ENCODE measurements around the gene ING5.

The ING5 gene

DNA sequence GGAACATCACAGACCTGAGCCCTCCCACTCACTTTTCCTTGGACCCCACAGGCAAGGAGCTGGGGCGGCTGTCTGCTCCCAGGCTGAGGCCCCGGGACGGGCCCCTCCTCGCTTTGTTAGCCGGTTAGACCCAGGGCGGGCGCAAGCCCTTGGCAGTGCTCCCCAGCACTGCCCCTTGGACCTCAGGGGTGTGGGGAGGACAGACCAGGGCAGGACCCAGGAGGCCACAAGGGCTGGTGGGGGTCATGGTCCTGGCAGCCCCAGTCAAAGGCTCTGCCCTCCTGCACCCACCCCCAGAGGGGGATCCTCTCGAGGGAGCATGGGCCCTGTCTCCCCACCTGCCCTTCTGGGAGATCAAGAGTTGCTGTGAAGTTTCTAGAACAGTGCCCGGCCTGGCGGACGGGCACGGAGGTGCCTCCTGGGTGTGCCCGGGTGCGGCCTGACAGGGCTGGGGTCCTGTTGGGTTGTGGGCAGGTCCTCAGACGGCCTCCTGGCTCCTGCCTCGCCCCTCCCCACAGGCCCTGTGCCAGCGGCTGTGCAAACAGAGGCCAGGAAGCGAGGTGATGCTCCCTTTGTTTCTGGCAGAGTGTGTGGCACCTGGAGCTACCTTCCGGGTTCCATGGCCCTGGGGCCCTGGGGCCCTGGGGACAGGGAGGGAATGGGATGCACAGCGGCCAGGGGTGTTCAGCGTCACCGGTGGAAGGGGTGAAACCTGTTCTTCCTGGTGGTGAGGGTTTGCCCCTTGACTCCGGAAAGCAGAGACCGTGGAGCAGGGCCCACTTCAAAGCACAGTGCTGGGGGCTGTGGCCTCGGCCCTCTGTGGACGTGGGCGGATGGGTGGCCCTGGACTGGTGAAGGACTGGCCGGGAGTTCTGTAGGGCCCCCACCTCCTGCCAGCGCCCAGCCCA lies 71.9 kb downstream of the ING5 start:
- DNase-seq (ENCODE audit: insufficient read length, low spot score) (no peak), FAIRE-seq (no peak)
- TF ChIP-seq, protein P1, sequence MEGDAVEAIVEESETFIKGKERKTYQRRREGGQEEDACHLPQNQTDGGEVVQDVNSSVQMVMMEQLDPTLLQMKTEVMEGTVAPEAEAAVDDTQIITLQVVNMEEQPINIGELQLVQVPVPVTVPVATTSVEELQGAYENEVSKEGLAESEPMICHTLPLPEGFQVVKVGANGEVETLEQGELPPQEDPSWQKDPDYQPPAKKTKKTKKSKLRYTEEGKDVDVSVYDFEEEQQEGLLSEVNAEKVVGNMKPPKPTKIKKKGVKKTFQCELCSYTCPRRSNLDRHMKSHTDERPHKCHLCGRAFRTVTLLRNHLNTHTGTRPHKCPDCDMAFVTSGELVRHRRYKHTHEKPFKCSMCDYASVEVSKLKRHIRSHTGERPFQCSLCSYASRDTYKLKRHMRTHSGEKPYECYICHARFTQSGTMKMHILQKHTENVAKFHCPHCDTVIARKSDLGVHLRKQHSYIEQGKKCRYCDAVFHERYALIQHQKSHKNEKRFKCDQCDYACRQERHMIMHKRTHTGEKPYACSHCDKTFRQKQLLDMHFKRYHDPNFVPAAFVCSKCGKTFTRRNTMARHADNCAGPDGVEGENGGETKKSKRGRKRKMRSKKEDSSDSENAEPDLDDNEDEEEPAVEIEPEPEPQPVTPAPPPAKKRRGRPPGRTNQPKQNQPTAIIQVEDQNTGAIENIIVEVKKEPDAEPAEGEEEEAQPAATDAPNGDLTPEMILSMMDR (IDR thresholded peaks at IDR 0.05; ENCODE audit: insufficient read depth, missing control alignments) = no peak

DNA sequence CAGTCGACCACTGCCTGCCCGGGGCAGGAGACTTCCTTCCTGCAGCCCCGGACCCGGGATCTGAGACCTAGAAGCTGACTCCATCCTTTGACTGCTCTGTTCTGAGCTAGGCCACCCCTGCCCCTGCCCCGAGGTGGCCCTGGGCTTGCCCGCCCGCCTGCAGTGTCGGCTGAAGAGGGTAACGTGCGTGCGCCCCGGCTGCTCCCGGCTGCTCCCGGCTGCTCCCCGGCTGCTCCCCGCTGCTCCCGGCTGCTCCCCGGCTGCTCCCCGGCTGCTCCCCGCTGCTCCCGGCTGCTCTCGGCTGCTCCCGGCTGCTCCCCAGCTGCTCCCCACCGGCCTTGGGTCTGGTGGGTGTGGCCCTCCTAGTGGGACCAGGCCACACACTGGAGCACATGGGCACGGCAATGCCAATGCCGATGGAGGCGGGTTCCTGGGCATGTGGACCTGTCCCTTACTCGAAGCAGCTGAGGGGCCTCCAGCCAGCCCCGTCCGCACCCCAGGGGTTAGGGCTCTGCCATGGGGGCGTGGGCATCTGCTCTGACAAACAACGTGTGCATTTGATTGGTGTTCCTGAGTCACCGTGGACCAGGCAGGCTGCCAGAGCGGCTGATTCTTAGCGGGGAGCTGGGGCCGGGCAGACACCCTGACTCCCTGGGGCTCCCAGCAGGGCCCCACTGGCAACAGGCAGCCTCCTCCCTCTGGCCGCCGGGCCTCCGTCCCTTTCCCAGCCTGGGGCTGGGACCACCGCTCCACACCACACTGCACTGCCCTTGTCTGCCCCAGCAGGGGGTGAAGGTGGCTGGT lies 72.8 kb downstream of the ING5 start:
- no peak for FAIRE-seq
- TF ChIP-seq, protein P1 (IDR thresholded peaks at IDR 0.05; ENCODE audit: insufficient read depth, missing control alignments) = no peak
- no peak for DNase-seq (ENCODE audit: insufficient read length, low spot score)

DNA sequence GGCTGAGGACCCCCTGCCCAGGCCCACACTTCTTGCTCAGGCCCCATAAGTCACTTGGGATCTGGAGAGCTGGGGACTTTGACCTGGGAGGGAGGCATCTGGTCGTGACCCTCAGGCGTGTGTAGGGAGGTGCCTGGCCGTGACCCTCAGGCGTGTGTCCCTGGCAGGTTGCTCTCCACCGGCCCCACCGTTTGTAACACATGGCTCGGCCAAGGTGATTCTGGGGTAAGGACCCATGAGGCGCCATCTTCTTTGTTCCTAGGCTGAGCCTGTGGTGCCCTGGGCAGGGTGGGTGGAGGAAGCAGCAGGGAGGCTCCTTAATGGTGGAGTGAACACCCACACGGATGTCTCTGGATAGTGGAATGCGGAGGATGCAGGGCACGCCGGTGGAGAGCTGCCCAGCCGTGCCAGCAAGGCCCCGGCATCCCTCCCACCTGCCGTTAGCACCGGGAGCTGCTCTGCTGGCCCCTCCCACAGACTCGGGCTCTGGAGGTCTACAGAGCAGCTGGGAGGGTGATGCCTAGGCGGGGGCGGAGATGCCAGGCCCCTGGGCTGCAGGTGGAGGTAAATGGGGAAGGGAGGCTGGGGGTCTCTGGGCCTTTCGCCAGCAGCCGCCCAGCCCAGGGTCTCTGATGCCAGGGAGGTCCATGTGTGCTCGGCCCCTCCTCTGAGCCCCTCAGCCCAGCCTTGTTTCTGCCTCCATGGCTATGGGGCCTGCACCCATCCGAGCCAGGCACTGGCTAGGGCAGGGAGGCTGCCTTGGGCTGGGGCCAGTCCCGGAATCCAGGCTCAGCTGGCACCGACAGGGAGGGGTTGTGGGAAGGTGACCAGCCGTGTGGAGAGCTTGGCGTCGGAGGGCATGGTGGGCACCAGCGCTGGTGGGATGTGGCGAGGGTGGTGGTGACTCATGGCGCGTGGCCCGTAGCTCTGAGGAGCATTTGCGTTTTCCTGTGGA lies 73.7 kb downstream of the ING5 start:
- FAIRE-seq (no peak), DNase-seq (ENCODE audit: insufficient read length, low spot score) (peak; percentile 10)
- TF ChIP-seq, protein P1 (IDR thresholded peaks at IDR 0.05; ENCODE audit: insufficient read depth, missing control alignments) = no peak

DNA sequence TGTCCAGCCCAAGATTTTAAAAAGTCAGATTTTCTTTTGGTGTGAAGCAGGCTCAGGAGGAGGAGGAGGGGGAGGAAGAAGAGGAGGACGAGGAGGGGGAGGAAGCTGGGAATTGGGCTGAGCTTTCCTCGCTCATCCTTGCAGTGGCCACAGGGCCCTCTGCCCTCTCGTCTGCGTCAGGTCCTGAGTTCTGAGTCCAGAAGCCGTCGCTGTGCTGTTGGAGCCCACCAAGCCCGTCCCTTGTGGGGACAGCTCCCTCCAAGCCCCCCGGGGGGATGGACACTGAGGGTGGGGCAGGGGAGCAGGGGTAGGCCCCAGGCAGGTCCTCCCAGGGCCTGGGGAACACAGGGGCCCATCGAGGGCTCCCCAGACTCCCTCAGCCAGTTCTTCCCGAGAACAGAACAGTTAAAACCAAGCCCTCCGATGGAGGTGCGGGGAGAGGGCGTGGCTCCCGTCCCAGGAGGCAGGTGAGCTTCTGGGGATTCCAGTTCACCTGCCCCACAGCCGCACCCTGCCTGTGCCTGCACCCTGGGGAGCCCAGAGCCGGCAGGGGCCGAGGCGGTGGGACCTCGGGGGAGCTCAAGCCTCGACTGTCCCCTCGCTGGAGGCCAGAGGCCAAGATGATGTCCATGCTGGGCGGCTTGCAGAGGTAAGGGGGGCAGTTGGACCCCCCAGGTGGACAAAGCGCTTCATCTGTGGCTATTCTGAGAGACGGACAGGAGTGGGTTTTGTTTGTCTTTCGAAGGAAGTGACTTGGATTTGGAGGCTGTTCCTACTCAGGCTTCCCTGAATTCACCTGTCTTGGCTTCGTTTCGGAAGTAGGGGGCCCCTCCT lies 74.7 kb downstream of the ING5 start, which contains the start of gene GAL3ST2:
Gene GAL3ST2, plus strand, starts transcription at position 487 of the 834 bp plus-strand sequence. Its CDS starts 134 bp downstream, at position 621.
- DNase-seq (ENCODE audit: insufficient read length, low spot score) = peak; percentile 11
- FAIRE-seq = no peak
- TF ChIP-seq, protein P1 (IDR thresholded peaks at IDR 0.05; ENCODE audit: insufficient read depth, missing control alignments) = no peak

DNA sequence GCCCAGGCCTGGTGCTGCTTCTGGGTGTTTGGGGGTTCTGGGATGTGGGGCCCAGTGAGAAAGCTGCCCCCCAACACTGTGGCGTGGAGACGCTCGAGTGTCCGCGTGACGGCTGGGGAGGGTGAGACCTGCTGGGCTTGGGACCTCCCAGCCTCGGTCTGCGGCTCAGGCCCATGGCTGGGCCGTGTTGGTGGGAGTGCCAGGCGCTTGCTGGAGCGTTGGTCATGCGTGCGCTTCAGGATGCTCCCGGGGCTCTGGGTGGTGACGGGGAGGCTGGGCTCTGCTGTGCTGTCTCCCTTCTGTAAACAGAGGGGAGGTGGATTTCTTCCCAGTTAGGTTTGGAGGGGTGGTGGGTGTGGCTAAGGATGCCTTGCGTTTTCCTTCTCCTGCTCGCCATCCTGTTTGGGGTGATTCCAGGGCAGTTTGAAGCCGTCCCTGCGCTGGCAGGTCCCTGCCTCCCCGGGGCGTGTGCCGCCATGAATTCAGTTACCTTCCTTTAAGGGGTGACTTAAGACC lies 75.4 kb downstream of the ING5 start:
- DNase-seq (ENCODE audit: insufficient read length, low spot score) (peak; percentile 11), FAIRE-seq (no peak)
- TF ChIP-seq, protein P1 (IDR thresholded peaks at IDR 0.05; ENCODE audit: insufficient read depth, missing control alignments) = no peak

Measured in D721Med (cell line).